Left cardiac atrium (tissue), 4 donors: Measurements from ENCODE around the gene TPMT. TPM values are rescaled to one million over a fixed set of nuclear protein-coding genes. Genes with fewer than 3 reads are reported as not detected.

ENCODE experiments used
- ATAC-seq, 2 donors: fragments of 200-7000 bp; cut with Tn5 transposase; one replicate each; pipeline ENCODE4 v1.9.1; 2020; ENCODE audit warnings: mild to moderate bottlenecking in 2 of 2, moderate library complexity in 2 of 2
- DNase-seq: peaks from one replicate; pipeline ENCODE4 v3.0.0-alpha.2; 2020
- intact Hi-C, 2 donors: fragments of 100-400 bp; cut with DNase I; formaldehyde crosslinking; loops; one replicate each; pipeline versions ENCODE4 v1.14.1 to v1.15.1; 2022 to 2023
- total RNA-seq, 2 donors: library from RNA; stranded (reverse); fragmentation: NEBNext Ultra II Directional; extraction: Animal tissue kit (Norgen Biotek cat#: 25700); gene quantifications; one replicate each; pipeline ENCODE4 v1.2.1, GENCODE V29; 2021
- donor health status: DM: no; HTN: yes; CAD: no.
- donor health status: DM: no; HTN: yes; CAD: no; lungs with severe emphysema.
- donor health status: DM: yes; HTN: yes; CAD: no.
- donor health status: Dilated cardiomyopathy.

TPMT gene
- total RNA-seq, 2 donors from 2014 or later = 15.2 TPM

- ATAC-seq = no peak
- intact Hi-C loops = no loop called here
- no peak for DNase-seq
Observed at GRCh38 chr6:18081025-18081668, 73.7 kb downstream of the TPMT start.

DNA sequence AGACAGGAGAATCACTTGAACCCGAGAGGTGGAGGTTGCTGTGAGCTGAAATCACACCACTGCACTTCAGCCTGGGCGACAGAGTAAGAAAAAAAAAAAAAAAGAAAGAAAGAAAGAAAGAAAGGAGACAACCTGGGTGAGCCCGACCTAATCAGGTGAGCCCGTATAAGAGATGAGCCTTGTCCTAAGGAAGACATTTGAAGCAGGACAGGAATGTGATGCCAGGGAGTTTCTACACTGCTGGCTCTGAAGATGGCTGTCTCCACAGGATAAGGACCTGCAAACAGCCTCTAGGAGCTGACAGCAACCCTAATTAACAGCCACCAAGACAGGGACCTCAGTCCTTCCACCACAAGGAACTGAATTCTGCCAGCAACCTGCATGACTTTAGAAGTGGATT is 74.3 kb downstream of the TPMT start:
- DNase-seq = no peak
- intact Hi-C loops = no loop called here
- ATAC-seq = no peak

DNA sequence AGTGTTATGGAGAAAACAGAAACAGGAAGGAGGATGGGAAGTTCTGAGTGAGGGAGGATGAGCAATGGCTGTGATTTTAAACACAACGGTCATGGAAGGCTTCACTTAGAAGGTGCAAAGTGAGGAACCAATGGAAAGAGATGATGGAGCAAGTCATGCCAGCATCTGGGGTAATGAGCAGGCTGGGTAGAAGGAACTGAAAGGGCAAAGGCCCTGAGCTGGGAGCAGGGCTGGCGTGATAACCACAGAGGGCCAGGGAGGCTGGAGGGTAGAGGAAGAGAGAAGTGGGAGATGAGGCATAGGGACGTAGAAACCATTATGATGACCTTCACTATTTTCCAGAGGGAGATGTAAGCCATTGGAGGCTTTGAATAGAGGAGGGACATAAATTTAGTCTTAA is 76.0 kb downstream of the TPMT start:
- ATAC-seq (no peak), DNase-seq (no peak)
- intact Hi-C loops = no loop called here

Other genes starting within 250 kb of the TPMT start
- 10 to 100 TPM; 60.5 to 64.7 TPM for gene KIF13A, start 167.4 kb downstream of the TPMT start, total RNA-seq
- gene NHLRC1, start 32.4 kb downstream of the TPMT start, total RNA-seq = 1 to 10 TPM; 1.6 to 1.9 TPM
- gene KDM1B, start 345 bp upstream of the TPMT start, total RNA-seq = 10 to 100 TPM; 13.1 to 14.0 TPM
- gene DEK, start 109.5 kb upstream of the TPMT start, total RNA-seq = 10 to 100 TPM; 72.9 to 87.2 TPM
- gene RNF144B, start 232.3 kb upstream of the TPMT start, total RNA-seq = 10 to 100 TPM; 19.0 to 20.0 TPM